ENCODE measurements around the gene LLGL1.

LLGL1 gene

GRCh38 chr17:18262111-18262510 lies 36.7 kb downstream of the LLGL1 start:
- TF ChIP-seq SIN3A (IDR thresholded peaks at IDR 0.05; ENCODE audit: borderline replicate concordance, insufficient read depth, low read length), result no peak
- TF ChIP-seq REST (IDR thresholded peaks at IDR 0.05; ENCODE audit: insufficient read depth in 1 of 2, low read depth in 2 of 2, low read length in 2 of 2), result no peak
- TF ChIP-seq FOXP2 (optimal IDR thresholded peaks at IDR 0.05; ENCODE audit: borderline replicate concordance, extremely low read depth, extremely low read length, insufficient read depth), result no peak
- TF ChIP-seq TAF1 (IDR thresholded peaks at IDR 0.05; ENCODE audit: borderline replicate concordance, insufficient read depth, low read length), result no peak
- no peak for TF ChIP-seq POLR2AphosphoS5 (IDR thresholded peaks at IDR 0.05; ENCODE audit: low read depth, low read length)

- no peak for TF ChIP-seq REST (IDR thresholded peaks at IDR 0.05; ENCODE audit: insufficient read depth in 1 of 2, low read depth in 2 of 2, low read length in 2 of 2)
- TF ChIP-seq POLR2AphosphoS5 (IDR thresholded peaks at IDR 0.05; ENCODE audit: low read depth, low read length), result no peak
- no peak for TF ChIP-seq SIN3A (IDR thresholded peaks at IDR 0.05; ENCODE audit: borderline replicate concordance, insufficient read depth, low read length)
- no peak for TF ChIP-seq TAF1 (IDR thresholded peaks at IDR 0.05; ENCODE audit: borderline replicate concordance, insufficient read depth, low read length)
- TF ChIP-seq FOXP2 (optimal IDR thresholded peaks at IDR 0.05; ENCODE audit: borderline replicate concordance, extremely low read depth, extremely low read length, insufficient read depth), result no peak
These were observed 37.2 kb downstream of the LLGL1 start for GRCh38 chr17:18262641-18263040.

GRCh38 chr17:18263885-18264682 lies 38.6 kb downstream of the LLGL1 start:
- TF ChIP-seq TAF1 (IDR thresholded peaks at IDR 0.05; ENCODE audit: borderline replicate concordance, insufficient read depth, low read length) (no peak), FOXP2 (optimal IDR thresholded peaks at IDR 0.05; ENCODE audit: borderline replicate concordance, extremely low read depth, extremely low read length, insufficient read depth) (no peak), REST (IDR thresholded peaks at IDR 0.05; ENCODE audit: insufficient read depth in 1 of 2, low read depth in 2 of 2, low read length in 2 of 2) (no peak), SIN3A (IDR thresholded peaks at IDR 0.05; ENCODE audit: borderline replicate concordance, insufficient read depth, low read length) (no peak), POLR2AphosphoS5 (IDR thresholded peaks at IDR 0.05; ENCODE audit: low read depth, low read length) (no peak)

- no peak for TF ChIP-seq FOXP2 (optimal IDR thresholded peaks at IDR 0.05; ENCODE audit: borderline replicate concordance, extremely low read depth, extremely low read length, insufficient read depth)
- TF ChIP-seq POLR2AphosphoS5 (IDR thresholded peaks at IDR 0.05; ENCODE audit: low read depth, low read length), result 0 out of 2 replicates have a peak, but pooled peaks have one; percentile 8
These were observed 41.9 kb downstream of the LLGL1 start for GRCh38 chr17:18267366-18267765.

- TF ChIP-seq FOXP2 (optimal IDR thresholded peaks at IDR 0.05; ENCODE audit: borderline replicate concordance, extremely low read depth, extremely low read length, insufficient read depth) (no peak), POLR2AphosphoS5 (IDR thresholded peaks at IDR 0.05; ENCODE audit: low read depth, low read length) (peak; percentile 31; the same call in 1 of the 2 replicates)
These were observed 42.7 kb downstream of the LLGL1 start for GRCh38 chr17:18267927-18268711.

All from PFSK-1 (cell line).